HG03432 (cell line): Measurements from ENCODE around the gene ERN1.

ENCODE experiments used
- ATAC-seq: cut with Tn5 transposase; IDR thresholded peaks from one replicate; pipeline ENCODE4 v1.9.1; 2021; ENCODE audit warnings: mild to moderate bottlenecking, moderate library complexity; ENCODE audit not compliant: unreplicated experiment

Gene ERN1

GRCh38 chr17:64064331-64064730 is 65.6 kb downstream of the ERN1 start:
- ATAC-seq, result no peak

GRCh38 chr17:64063766-64064224 is 66.1 kb downstream of the ERN1 start:
- ATAC-seq, result no peak

- ATAC-seq, result peak; percentile 49
These were observed 66.9 kb downstream of the ERN1 start for GRCh38 chr17:64063088-64063487.

- ATAC-seq, result no peak
These were observed 68.6 kb downstream of the ERN1 start for GRCh38 chr17:64061178-64061898.

GRCh38 chr17:64060331-64060730 is 69.6 kb downstream of the ERN1 start:
- no peak for ATAC-seq

GRCh38 chr17:64059756-64060155 is 70.2 kb downstream of the ERN1 start:
- ATAC-seq, result no peak

GRCh38 chr17:64058621-64059020 is 71.3 kb downstream of the ERN1 start:
- no peak for ATAC-seq

- no peak for ATAC-seq
These were observed 72.2 kb downstream of the ERN1 start for GRCh38 chr17:64057701-64058263.

GRCh38 chr17:64056269-64057005 is 73.5 kb downstream of the ERN1 start:
- peak; percentile 80 for ATAC-seq

- no peak for ATAC-seq
These were observed 74.5 kb downstream of the ERN1 start for GRCh38 chr17:64055183-64056142.

GRCh38 chr17:64054304-64054703 is 75.6 kb downstream of the ERN1 start:
- no peak for ATAC-seq

- ATAC-seq, result no peak
These were observed 76.8 kb downstream of the ERN1 start for GRCh38 chr17:64053101-64053500.

- ATAC-seq, result no peak
These were observed 78.8 kb downstream of the ERN1 start for GRCh38 chr17:64051153-64051552.

- no peak for ATAC-seq
These were observed 81.1 kb downstream of the ERN1 start for GRCh38 chr17:64048805-64049204.

- ATAC-seq, result no peak
These were observed 84.8 kb downstream of the ERN1 start for GRCh38 chr17:64045176-64045575.

GRCh38 chr17:64042700-64043485 is 87.1 kb downstream of the ERN1 start:
- no peak for ATAC-seq

GRCh38 chr17:64041912-64042311 is 88.0 kb downstream of the ERN1 start:
- ATAC-seq, result no peak

- no peak for ATAC-seq
These were observed 89.7 kb downstream of the ERN1 start for GRCh38 chr17:64040206-64040605.

- no peak for ATAC-seq
These were observed 90.9 kb downstream of the ERN1 start for GRCh38 chr17:64039106-64039400.
